PC-9 (cell line): ENCODE data around the gene CACNA1B.
"Not testable (repeated sequence)": the region's sequence is repeated elsewhere in the genome, so short reads cannot be mapped to it uniquely, and the experiment has no call there.

ENCODE experiments used
- EZH2 ChIP-seq: fragments of 200-600 bp; sonication (generic); IDR thresholded peaks from 2 replicates; pipeline ENCODE4 v1.8.0; 2017; ENCODE audit warnings: antibody characterized with exemption, low read depth
- TF ChIP-seq, protein P1 (sequence below): fragments of 200-600 bp; sonication (generic); conservative IDR thresholded peaks from 2 replicates; pipeline ENCODE4 v1.6.1; 2017; ENCODE audit warnings: mixed run types, antibody characterized with exemption, mild to moderate bottlenecking, moderate library complexity

DNA sequence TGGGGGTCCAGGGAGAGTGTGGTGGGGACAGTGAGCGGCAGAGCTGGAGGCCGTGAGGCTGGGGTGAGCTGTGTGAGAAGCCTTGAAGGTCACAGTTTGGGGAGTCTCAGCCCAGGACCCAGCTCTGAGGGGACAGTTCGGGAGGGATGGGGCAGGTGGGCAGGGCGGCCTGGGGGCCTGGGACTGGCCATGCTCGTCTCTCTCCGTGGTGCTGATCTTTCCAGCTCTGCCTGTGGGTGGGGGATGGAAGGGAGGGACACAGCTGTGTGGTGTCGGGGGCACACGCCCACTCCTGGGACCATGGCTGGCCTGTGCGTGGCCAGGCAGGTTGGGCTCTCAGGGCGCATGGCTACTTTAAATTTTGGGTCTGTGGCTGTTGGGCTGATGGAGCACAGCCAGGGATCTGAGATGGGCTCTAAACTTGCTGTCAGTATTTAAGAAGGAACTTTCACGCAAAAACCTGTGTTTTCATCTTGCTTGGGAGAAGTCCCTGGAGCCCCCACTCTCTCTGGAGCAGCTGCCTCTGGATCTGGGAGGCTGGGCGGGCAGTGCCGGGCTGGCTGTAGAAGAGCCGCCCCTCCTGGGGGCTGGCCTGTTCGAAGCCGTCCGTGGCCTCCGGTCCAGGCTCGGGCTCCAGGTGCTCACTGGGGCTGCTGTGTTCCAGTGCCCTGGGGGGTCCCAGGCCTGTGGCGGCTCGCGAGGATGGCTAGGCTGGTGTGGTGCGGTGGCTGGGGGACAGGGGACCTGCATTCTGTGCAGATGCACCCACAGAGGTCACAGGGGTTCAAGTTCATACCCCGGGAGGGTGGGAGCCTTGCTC, 13.4 kb downstream of the CACNA1B start:
- TF ChIP-seq, protein P1, sequence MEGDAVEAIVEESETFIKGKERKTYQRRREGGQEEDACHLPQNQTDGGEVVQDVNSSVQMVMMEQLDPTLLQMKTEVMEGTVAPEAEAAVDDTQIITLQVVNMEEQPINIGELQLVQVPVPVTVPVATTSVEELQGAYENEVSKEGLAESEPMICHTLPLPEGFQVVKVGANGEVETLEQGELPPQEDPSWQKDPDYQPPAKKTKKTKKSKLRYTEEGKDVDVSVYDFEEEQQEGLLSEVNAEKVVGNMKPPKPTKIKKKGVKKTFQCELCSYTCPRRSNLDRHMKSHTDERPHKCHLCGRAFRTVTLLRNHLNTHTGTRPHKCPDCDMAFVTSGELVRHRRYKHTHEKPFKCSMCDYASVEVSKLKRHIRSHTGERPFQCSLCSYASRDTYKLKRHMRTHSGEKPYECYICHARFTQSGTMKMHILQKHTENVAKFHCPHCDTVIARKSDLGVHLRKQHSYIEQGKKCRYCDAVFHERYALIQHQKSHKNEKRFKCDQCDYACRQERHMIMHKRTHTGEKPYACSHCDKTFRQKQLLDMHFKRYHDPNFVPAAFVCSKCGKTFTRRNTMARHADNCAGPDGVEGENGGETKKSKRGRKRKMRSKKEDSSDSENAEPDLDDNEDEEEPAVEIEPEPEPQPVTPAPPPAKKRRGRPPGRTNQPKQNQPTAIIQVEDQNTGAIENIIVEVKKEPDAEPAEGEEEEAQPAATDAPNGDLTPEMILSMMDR: not testable (repeated sequence)
- not testable (repeated sequence) for TF ChIP-seq EZH2
